Measurements from ENCODE around the gene EPS8L2. TPM values are rescaled to one million over a fixed set of nuclear protein-coding genes. Genes with fewer than 3 reads are reported as not detected.
A peak's percentile ranks its signal among the peaks of the same experiment; 100 is the strongest.

EPS8L2 gene
- total RNA-seq, 1 donor from 2014 or later = 155 TPM

DNA sequence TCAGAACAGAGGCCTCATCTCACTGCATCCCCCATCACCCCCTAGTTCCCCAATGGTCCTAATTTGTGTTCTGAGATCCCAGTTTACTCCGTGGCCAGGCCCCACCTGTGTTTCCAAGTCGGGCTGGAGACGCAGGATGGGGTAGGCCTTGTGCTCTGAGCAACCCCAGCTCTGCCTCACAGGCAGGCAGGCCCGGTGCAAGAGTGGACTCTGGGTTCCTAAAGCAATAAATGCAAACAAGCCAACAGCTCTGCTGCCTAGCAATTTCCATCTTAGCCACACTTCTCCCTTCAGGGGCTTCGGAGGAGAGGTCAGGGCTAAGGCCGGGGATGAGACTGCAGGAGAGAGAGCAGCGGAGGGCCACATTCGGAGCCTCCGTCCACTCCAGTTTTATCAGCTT is 2.5 kb upstream of the EPS8L2 start:
- DNase-seq = no peak
- H3K4me3 ChIP-seq = no peak overlapping the region
- intact Hi-C loops (cut with DNase I) = no loop called here
- no peak for ATAC-seq
- peaks cover 9% of the 10 kb centered on the region for H3K36me3 ChIP-seq
- peaks cover 35% of the 10 kb centered on the region for H3K4me1 ChIP-seq
- H3K9me3 ChIP-seq = no peaks in the 10 kb centered on the region
- H3K27me3 ChIP-seq = peaks cover 14% of the 10 kb centered on the region
- peak overlapping the region; percentile 56 for H3K27ac ChIP-seq
- no peak for TF ChIP-seq CTCF (IDR thresholded peaks at IDR 0.05)

- peak overlapping the region; percentile 74 for H3K27ac ChIP-seq
- ATAC-seq (no peak), DNase-seq (no peak)
- peaks cover 6% of the 10 kb centered on the region for H3K36me3 ChIP-seq
- peaks cover 14% of the 10 kb centered on the region for H3K27me3 ChIP-seq
- H3K9me3 ChIP-seq = no peaks in the 10 kb centered on the region
- H3K4me1 ChIP-seq = peaks cover 35% of the 10 kb centered on the region
- intact Hi-C loops (cut with DNase I) = no loop called here
- TF ChIP-seq CTCF (IDR thresholded peaks at IDR 0.05) = no peak
- H3K4me3 ChIP-seq = peak overlapping the region; percentile 58
Observed at GRCh38 chr11:704228-704674, 1.8 kb upstream of the EPS8L2 start.

DNA sequence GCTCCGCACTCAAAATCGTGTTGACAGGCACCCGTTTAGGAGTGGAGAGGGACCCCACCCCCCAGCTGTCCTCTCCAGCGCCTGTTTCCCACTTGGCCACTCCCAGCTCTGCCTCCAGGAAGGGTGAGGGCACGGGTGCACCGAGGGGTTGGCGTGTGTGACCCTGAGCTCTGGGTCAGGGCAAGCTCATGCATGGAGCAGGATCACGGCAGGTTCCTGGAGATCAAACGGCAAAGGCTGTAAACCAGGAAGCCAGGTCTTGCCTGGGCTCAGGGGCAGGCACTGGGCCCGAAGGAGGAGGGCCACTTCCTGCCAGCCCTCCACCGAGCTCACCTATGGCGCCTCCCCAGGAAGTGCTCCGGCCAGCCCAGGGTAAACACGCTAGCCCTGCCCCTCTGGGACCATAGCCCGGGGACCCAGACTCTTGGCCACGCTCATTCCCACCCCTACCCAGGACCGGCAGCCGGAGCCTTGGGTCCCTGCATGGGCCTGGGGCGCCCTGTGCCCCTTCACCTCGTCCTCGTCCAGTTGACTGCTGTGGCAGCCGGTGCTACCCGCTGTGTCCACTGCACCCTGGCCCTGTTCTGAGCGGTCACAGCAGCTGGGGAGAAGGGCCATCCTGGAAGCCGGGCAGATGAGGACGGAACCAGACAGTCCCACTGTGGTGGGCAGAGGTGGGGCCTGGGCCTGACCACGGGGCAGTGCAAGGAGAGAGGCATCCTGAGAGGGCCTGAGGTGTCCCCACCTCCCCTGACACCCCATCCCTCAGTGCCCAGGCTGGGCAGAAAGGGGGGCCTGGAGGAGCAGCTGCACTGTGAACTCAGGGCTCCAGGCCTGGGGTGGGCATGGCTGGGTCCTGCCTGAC is 1.0 kb upstream of the EPS8L2 start:
- Histone ChIP-seq H3K4me3 (peak overlapping the region; percentile 58), H3K27ac (peak overlapping the region; percentile 74), H3K4me1 (peaks cover 35% of the 10 kb centered on the region), H3K36me3 (no peaks in the 10 kb centered on the region), H3K9me3 (no peaks in the 10 kb centered on the region), H3K27me3 (peaks cover 14% of the 10 kb centered on the region)
- TF ChIP-seq CTCF (IDR thresholded peaks at IDR 0.05) = no peak
- ATAC-seq (peak; percentile 72), DNase-seq (peak; percentile 91)
- intact Hi-C loops (cut with DNase I) = no loop called here

DNA sequence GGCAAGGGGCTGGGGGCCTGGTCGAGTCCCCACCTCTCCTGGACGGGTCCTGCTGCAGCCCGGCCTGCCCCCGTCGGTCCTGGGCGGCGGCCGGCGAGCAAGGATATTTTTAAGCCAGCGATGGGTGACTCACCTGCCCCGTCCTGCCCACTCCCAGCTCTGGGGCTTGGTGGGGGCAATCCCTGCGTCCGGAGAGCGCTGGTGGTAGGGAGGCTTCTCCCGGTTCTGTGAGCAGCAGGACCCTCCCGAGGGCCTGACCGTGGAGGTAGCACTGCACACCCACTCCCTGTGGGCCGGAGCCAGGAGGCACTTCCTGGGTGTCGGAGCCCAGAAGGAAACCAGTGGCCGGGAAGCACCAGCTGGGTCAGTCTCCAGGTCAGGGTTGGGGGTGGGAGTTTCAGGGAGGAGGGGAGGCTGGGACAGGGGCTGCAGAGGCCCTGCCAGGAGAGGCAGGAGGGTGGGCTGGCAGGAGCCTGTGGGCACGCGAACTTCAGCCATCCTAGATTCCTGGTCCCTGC is 467 bp downstream of the EPS8L2 start:
- no peak for ATAC-seq

More for the DNA sequence above, 467 bp downstream of the EPS8L2 start:
- no peak for TF ChIP-seq CTCF (IDR thresholded peaks at IDR 0.05)
- Histone ChIP-seq H3K27ac (peak overlapping the region; percentile 71), H3K4me1 (peaks cover 42% of the 10 kb centered on the region), H3K9me3 (no peaks in the 10 kb centered on the region), H3K4me3 (peak overlapping the region; percentile 58), H3K36me3 (no peaks in the 10 kb centered on the region), H3K27me3 (peaks cover 14% of the 10 kb centered on the region)
- intact Hi-C loops (cut with DNase I) = no loop called here
- no peak for DNase-seq
